ENCODE results near the gene INSYN2B.

GRCh38 chr5:169950333-169950732 lies 30.0 kb downstream of the INSYN2B start:
- TF ChIP-seq CTCF (IDR thresholded peaks at IDR 0.05; ENCODE audit: borderline replicate concordance, extremely low read depth, low read length, poor library complexity, severe bottlenecking), result no peak
- no peak for TF ChIP-seq EZH2 (IDR thresholded peaks at IDR 0.05; ENCODE audit: borderline replicate concordance, low read depth, low read length, severe bottlenecking)

Data from DND-41 (cell line).